SHP77 (cell line): ENCODE results near the gene CACNA1C.
"Not testable (repeated sequence)": the region's sequence is repeated elsewhere in the genome, so short reads cannot be mapped to it uniquely, and the experiment has no call there.

Source experiments
- DNase-seq, 2 experiments: peaks; one replicate each; lab custom pipeline; 2025; lab: John Stamatoyannopoulos, UW

Gene CACNA1C

GRCh38 chr12:2691345-2692071 is 638.7 kb downstream of the CACNA1C start:
- no peak for DNase-seq

GRCh38 chr12:2692080-2692479 is 639.3 kb downstream of the CACNA1C start:
- no peak for DNase-seq

GRCh38 chr12:2693244-2693860 is 640.6 kb downstream of the CACNA1C start:
- no peak for DNase-seq

- DNase-seq = no peak
Measured at GRCh38 chr12:2693980-2694610, 641.3 kb downstream of the CACNA1C start.

GRCh38 chr12:2696136-2696535 is 643.3 kb downstream of the CACNA1C start:
- no peak for DNase-seq

GRCh38 chr12:2697057-2697800 is 644.4 kb downstream of the CACNA1C start:
- DNase-seq = no peak

- DNase-seq = no peak
Measured at GRCh38 chr12:2698566-2698965, 645.8 kb downstream of the CACNA1C start.

- no peak for DNase-seq
Measured at GRCh38 chr12:2710701-2711100, 657.9 kb downstream of the CACNA1C start.

GRCh38 chr12:2719392-2719791 is 666.6 kb downstream of the CACNA1C start:
- no peak for DNase-seq

GRCh38 chr12:2722806-2723205 is 670.0 kb downstream of the CACNA1C start:
- no peak for DNase-seq

GRCh38 chr12:2732290-2732689 is 679.5 kb downstream of the CACNA1C start:
- no peak for DNase-seq

- DNase-seq = no peak
Measured at GRCh38 chr12:2733493-2734355, 680.9 kb downstream of the CACNA1C start.

- DNase-seq = no peak
Measured at GRCh38 chr12:2735432-2735831, 682.6 kb downstream of the CACNA1C start.

- DNase-seq = no peak
Measured at GRCh38 chr12:2737656-2738241, 685.0 kb downstream of the CACNA1C start.

- no peak for DNase-seq
Measured at GRCh38 chr12:2739069-2739468, 686.3 kb downstream of the CACNA1C start.

- DNase-seq = peak in 1 of 2 experiments; percentile 16
Measured at GRCh38 chr12:2739832-2740641, 687.2 kb downstream of the CACNA1C start.

- not testable (repeated sequence) for DNase-seq
Measured at GRCh38 chr12:2742037-2742436, 689.2 kb downstream of the CACNA1C start.

- no peak for DNase-seq
Measured at GRCh38 chr12:2743478-2743877, 690.7 kb downstream of the CACNA1C start.

- DNase-seq = no peak
Measured at GRCh38 chr12:2745655-2746054, 692.9 kb downstream of the CACNA1C start.
